K562 (cell line): Measurements from ENCODE around the gene DND1. TPM values are rescaled to one million over a fixed set of nuclear protein-coding genes. Genes with fewer than 3 reads are reported as not detected.

Experiments
- ASH1L ChIP-seq: fragments of 450-650 bp; IDR thresholded peaks from 2 replicates; pipeline ENCODE4 v1.6.1; 2018; ENCODE audit warnings: borderline replicate concordance, mild to moderate bottlenecking, low read depth; ENCODE audit not compliant: partially characterized antibody
- BCL6 ChIP-seq: fragments of 250-450 bp; sonication (Bioruptor Pico); IDR thresholded peaks from 2 replicates; pipeline ENCODE4 v1.4.0; 2020
- FOSL1 ChIP-seq: fragments of 200-800 bp; sonication (Bioruptor generic); conservative IDR thresholded peaks from 2 replicates; pipeline ENCODE4 v1.6.1; 2016; ENCODE audit warnings: missing genetic modification characterization, missing compliant biosample characterization
- HMGXB4 ChIP-seq: sonication (generic); formaldehyde crosslinking; IDR thresholded peaks from 2 replicates; pipeline ENCODE4 v1.8.1; 2023; ENCODE audit warnings: mild to moderate bottlenecking, missing genetic modification reagents
- HNRNPL ChIP-seq: fragments of 200-400 bp; formaldehyde crosslinking; IDR thresholded peaks from 2 replicates; pipeline ENCODE4 v1.6.1; 2017; ENCODE audit warnings: low read depth, mild to moderate bottlenecking, low read length
- POLR2A ChIP-seq: fragments of 450-650 bp; conservative IDR thresholded peaks from 2 replicates; pipeline ENCODE4 v1.6.1; 2016
- POLR2AphosphoS5 ChIP-seq: IDR thresholded peaks from 2 replicates; pipeline ENCODE4 v1.6.1; 2011; ENCODE audit warnings: mild to moderate bottlenecking, low read depth, low read length, moderate library complexity; ENCODE audit not compliant: control insufficient read depth, insufficient read depth
- SIRT6 ChIP-seq: IDR thresholded peaks from one replicate; pipeline ENCODE4 v1.6.1; 2012; ENCODE audit warnings: low read depth, mild to moderate bottlenecking, control low read depth, inconsistent platforms, low read length, moderate library complexity
- SUPT5H ChIP-seq: fragments of 450-650 bp; IDR thresholded peaks from 2 replicates; pipeline ENCODE4 v1.6.1; 2016
- TAF7 ChIP-seq: fragments of 450-650 bp; IDR thresholded peaks from 2 replicates; pipeline ENCODE4 v1.6.1; 2016; ENCODE audit warnings: missing genetic modification characterization, missing compliant biosample characterization
- THRAP3 ChIP-seq: fragments of 450-650 bp; IDR thresholded peaks from 2 replicates; pipeline ENCODE4 v1.6.1; 2016; ENCODE audit warnings: mild to moderate bottlenecking, inconsistent platforms, borderline replicate concordance
- ZBTB12 ChIP-seq: fragments of 250-450 bp; sonication (Bioruptor Pico); IDR thresholded peaks from 2 replicates; pipeline ENCODE4 v1.4.0; 2020
- ZBTB33 ChIP-seq: sonication (generic); formaldehyde crosslinking; IDR thresholded peaks from 2 replicates; pipeline ENCODE4 v1.8.1; 2023; ENCODE audit warnings: mild to moderate bottlenecking, missing genetic modification reagents
- ZNF175 ChIP-seq: fragments of 200-800 bp; sonication (Bioruptor generic); IDR thresholded peaks from 2 replicates; pipeline ENCODE4 v1.6.1; 2016; ENCODE audit warnings: low read depth, mild to moderate bottlenecking, missing genetic modification characterization, missing compliant biosample characterization
- ZNF282 ChIP-seq: sonication (generic); formaldehyde crosslinking; IDR thresholded peaks from 2 replicates; pipeline ENCODE4 v1.8.1; 2023; ENCODE audit warnings: missing genetic modification reagents
- ZNF41 ChIP-seq: fragments of 250-450 bp; sonication (Bioruptor Pico); conservative IDR thresholded peaks from 2 replicates; pipeline ENCODE4 v1.4.0; 2020; ENCODE audit warnings: mild to moderate bottlenecking
- ZNF655 ChIP-seq: fragments of 250-450 bp; sonication (Bioruptor Pico); IDR thresholded peaks from 2 replicates; pipeline ENCODE4 v1.5.0; 2021
- polyA plus RNA-seq, 8 experiments: library from polyadenylated mRNA; depleted of rRNA in 4 of 8; stranded (reverse) in 5 of 8; unstranded in 3 of 8; fragments of >200 nt; fragmentation: Nextera tagmentation in 2 of 8; fragmentation: Illumina TruSeq in 1 of 8; extraction: Ambion mirVana in 2 of 8; extraction: Trizol in 1 of 8; gene quantifications; 2 replicates each; pipeline versions ENCODE4 v1.2.1 to v1.2.3, GENCODE V29; 2011 to 2014; ENCODE audit warnings: inconsistent platforms in 1 of 8, missing spikeins in 1 of 8
- total RNA-seq, 7 experiments: library from RNA; depleted of rRNA in 6 of 7; stranded (reverse); fragments of >200 nt in 6 of 7; fragmentation: Illumina TruSeq in 2 of 7; extraction: Trizol in 2 of 7; gene quantifications; 2 replicates each; pipeline versions ENCODE4 v1.2.1 to v1.2.3, GENCODE V29; 2011 to 2021; ENCODE audit warnings: low replicate concordance in 1 of 7

Gene DND1
- total and polyA plus RNA-seq, 9 of the 15 experiments (the other 6 are each of a cell fraction or from before 2014, with no cell fraction given): 0.37 to 2.0 (median 0.90) TPM; not detected in 3

- TF ChIP-seq BCL6 (CRISPR knock-in tag): no peak
- 0 out of 2 replicates have a peak, but pooled peaks have one; percentile 9 for TF ChIP-seq ZBTB33 (CRISPR knock-in tag)
- no peak for TF ChIP-seq ZNF175
- no peak for TF ChIP-seq THRAP3
- no peak for TF ChIP-seq HNRNPL
- no peak for TF ChIP-seq FOSL1
- no peak for TF ChIP-seq SIRT6
- peak; percentile 71; the same call in 1 of the 2 replicates for TF ChIP-seq SUPT5H
- no peak for TF ChIP-seq ASH1L
- no peak for TF ChIP-seq ZNF41 (CRISPR knock-in tag)
- no peak for TF ChIP-seq HMGXB4 (CRISPR knock-in tag)
- no peak for TF ChIP-seq ZBTB12 (CRISPR knock-in tag)
- TF ChIP-seq ZNF282 (CRISPR knock-in tag): no peak
- peak; percentile 13; the same call in 1 of the 2 replicates for TF ChIP-seq POLR2AphosphoS5
- no peak for TF ChIP-seq TAF7 (tag)
- TF ChIP-seq POLR2A: peak; percentile 64
- TF ChIP-seq ZNF655 (CRISPR knock-in tag): no peak
Observed at GRCh38 chr5:140673187-140673976, at the start of gene DND1 (continued).
